Measurements from ENCODE around the gene CCDC47. TPM values are rescaled to one million over a fixed set of nuclear protein-coding genes. Genes with fewer than 3 reads are reported as not detected.

CCDC47 gene
- total and polyA plus RNA-seq, 2 of the 13 experiments (the other 11 are each of a cell fraction or from before 2014, with no cell fraction given): 59.3 to 99.5 TPM

GRCh38 chr17:63698886-63699637 lies 74.3 kb downstream of the CCDC47 start (continued):
- TF ChIP-seq ZNF687 (CRISPR knock-in tag; IDR thresholded peaks at IDR 0.05): peak; percentile 66
- TF ChIP-seq ZNF558 (CRISPR knock-in tag; IDR thresholded peaks at IDR 0.05; ENCODE audit: borderline replicate concordance): no peak
- peak; percentile 1; the same call in 1 of the 2 replicates for TF ChIP-seq TFDP2 (CRISPR knock-in tag; IDR thresholded peaks at IDR 0.05)
- TF ChIP-seq ZNF577 (CRISPR knock-in tag; IDR thresholded peaks at IDR 0.05; ENCODE audit: borderline replicate concordance, low read depth): no peak
- no peak for TF ChIP-seq ZBTB40 (IDR thresholded peaks at IDR 0.05)
- 0 out of 2 replicates have a peak, but pooled peaks have one; percentile 17 for TF ChIP-seq ZBTB40 (CRISPR knock-in tag; IDR thresholded peaks at IDR 0.05)
- TF ChIP-seq ELF3 (CRISPR knock-in tag; IDR thresholded peaks at IDR 0.05): peak; percentile 45; the same call in 1 of the 2 replicates
- no peak for TF ChIP-seq ZFP36 (IDR thresholded peaks at IDR 0.05; ENCODE audit: borderline replicate concordance, low read depth, low read length, partially characterized antibody)
- peak; percentile 35; the same call in 1 of the 2 replicates for TF ChIP-seq KDM2A (CRISPR knock-in tag; IDR thresholded peaks at IDR 0.05; ENCODE audit: borderline replicate concordance, low read depth)
- peak; percentile 7; the same call in 1 of the 2 replicates for TF ChIP-seq THRA (CRISPR knock-in tag; IDR thresholded peaks at IDR 0.05; ENCODE audit: borderline replicate concordance)
- TF ChIP-seq ZNF232 (CRISPR knock-in tag; IDR thresholded peaks at IDR 0.05; ENCODE audit: borderline replicate concordance): no peak
